Caco-2 (cell line): Measurements from ENCODE around the gene COL26A1. TPM values are rescaled to one million over a fixed set of nuclear protein-coding genes. Genes with fewer than 3 reads are reported as not detected.
A peak's percentile ranks its signal among the peaks of the same experiment; 100 is the strongest.

Source experiments
- BruUV-seq: library from RNA; stranded (reverse); fragments of 400-500 nt; replicated peaks from 2 replicates; lab custom pipeline; 2021; lab: Mats Ljungman, UMichigan
- CTCF ChIA-PET: fragments of 300-600 bp; sonication (Branson Sonifier 250); formaldehyde crosslinking; loops from one replicate; lab custom pipeline; 2022; ENCODE audit warnings: antibody characterized with exemption; lab: Charles Lee
- POLR2A ChIA-PET: fragments of 300-600 bp; sonication (Branson Sonifier 250); formaldehyde crosslinking; loops from one replicate; lab custom pipeline; 2022; ENCODE audit warnings: antibody characterized with exemption; lab: Charles Lee
- DNase-seq, 2 experiments: peaks; one replicate each; pipeline versions ENCODE4 v3.0.0 to v3.0.0-alpha.2; 2020 to 2022
- H3K27me3 ChIP-seq: replicated peaks from 2 replicates; pipeline ENCODE4 v1.6.0; 2011; ENCODE audit warnings: low read length; ENCODE audit not compliant: control insufficient read depth, insufficient read depth
- H3K36me3 ChIP-seq: 2 replicates; pipeline ENCODE4 v1.5.1; 2011; ENCODE audit warnings: low read length; ENCODE audit not compliant: control insufficient read depth, insufficient read depth
- H3K4me1 ChIP-seq: fragments of 250-450 bp; sonication (Bioruptor Pico); 2 replicates; pipeline ENCODE4 v1.5.1; 2020; ENCODE audit warnings: mild to moderate bottlenecking
- H3K4me3 ChIP-seq: 2 replicates; pipeline ENCODE4 v1.5.1; 2011; ENCODE audit warnings: low read depth, mild to moderate bottlenecking, control low read depth, low read length
- H3K9me3 ChIP-seq: fragments of 250-450 bp; sonication (Bioruptor Pico); 2 replicates; pipeline ENCODE4 v1.5.1; 2020; ENCODE audit warnings: mild to moderate bottlenecking, moderate library complexity
- H3K27ac Mint-ChIP-seq: one replicate; pipeline ENCODE4 v1.8.0; 2022; ENCODE audit warnings: mixed read lengths; ENCODE audit not compliant: unreplicated experiment
- H3K27me3 Mint-ChIP-seq: one replicate; pipeline ENCODE4 v1.8.0; 2022; ENCODE audit warnings: mixed read lengths; ENCODE audit not compliant: insufficient read depth, unreplicated experiment
- H3K36me3 Mint-ChIP-seq: one replicate; pipeline ENCODE4 v1.8.0; 2022; ENCODE audit warnings: mild to moderate bottlenecking, mixed read lengths; ENCODE audit not compliant: insufficient read depth, unreplicated experiment
- H3K4me1 Mint-ChIP-seq: one replicate; pipeline ENCODE4 v1.8.0; 2022; ENCODE audit warnings: low read depth, mixed read lengths; ENCODE audit not compliant: unreplicated experiment
- H3K4me3 Mint-ChIP-seq: one replicate; pipeline ENCODE4 v1.8.0; 2022; ENCODE audit warnings: mild to moderate bottlenecking, moderate library complexity, mixed read lengths; ENCODE audit not compliant: unreplicated experiment
- H3K9me3 Mint-ChIP-seq: one replicate; pipeline ENCODE4 v1.8.0; 2022; ENCODE audit warnings: mixed read lengths; ENCODE audit not compliant: unreplicated experiment
- CTCF ChIP-seq, 2 experiments: fragments of 200-600 bp in 1 of 2; IDR thresholded peaks; 1 replicate in 1 of 2; 2 replicates in 1 of 2; pipeline versions ENCODE4 v1.5.1 to v1.8.0; 2011 to 2022; ENCODE audit warnings: antibody characterized with exemption in 1 of 2, control low read depth in 1 of 2, inconsistent platforms in 1 of 2, low read depth in 1 of 2, low read length in 1 of 2, mild to moderate bottlenecking in 1 of 2, moderate library complexity in 1 of 2; ENCODE audit not compliant: insufficient read depth in 1 of 2, severe bottlenecking in 1 of 2, unreplicated experiment in 1 of 2
- intact Hi-C: fragments of 100-400 bp; cut with micrococcal nuclease; formaldehyde crosslinking; loops from one replicate; pipeline ENCODE4 v1.10.0; 2022; ENCODE audit not compliant: unreplicated experiment
- total RNA-seq: library from RNA; stranded (reverse); gene quantifications from 2 replicates; pipeline ENCODE4 v1.2.3, GENCODE V29; 2022

COL26A1 gene
- total RNA-seq, 1 experiment from 2014 or later = 23.3 TPM

- H3K27me3 ChIP-seq = no peaks in the 10 kb centered on the region
These were observed 36.0 kb downstream of the COL26A1 start for GRCh38 chr7:101398396-101399289.

GRCh38 chr7:101399759-101400158 is 37.1 kb downstream of the COL26A1 start:
- no peaks in the 10 kb centered on the region for H3K36me3 Mint-ChIP-seq
- H3K27ac Mint-ChIP-seq = no peak overlapping the region
- H3K9me3 Mint-ChIP-seq = no peaks in the 10 kb centered on the region
- no peaks in the 10 kb centered on the region for H3K9me3 ChIP-seq
- BruUV-seq = no TSS peak
- ChIA-PET CTCF (no interaction called here), POLR2A (no interaction called here)
- no peaks in the 10 kb centered on the region for H3K27me3 ChIP-seq
- H3K4me3 Mint-ChIP-seq = no peak overlapping the region
- H3K27me3 Mint-ChIP-seq = no peaks in the 10 kb centered on the region
- H3K4me1 Mint-ChIP-seq = peaks cover 21% of the 10 kb centered on the region
- H3K4me1 ChIP-seq = peaks cover 13% of the 10 kb centered on the region
- intact Hi-C loops = no loop called here
- no peaks in the 10 kb centered on the region for H3K36me3 ChIP-seq
- DNase-seq = no peak
- TF ChIP-seq CTCF (IDR thresholded peaks at IDR 0.05; ENCODE audit: insufficient read depth in 1 of 2, low read depth in 1 of 2, low read length in 1 of 2, severe bottlenecking in 1 of 2, unreplicated experiment in 1 of 2) = no peak
- no peak overlapping the region for H3K4me3 ChIP-seq

More at GRCh38 chr7:101398396-101399289, 36.0 kb downstream of the COL26A1 start:
- Histone ChIP-seq H3K36me3 (no peaks in the 10 kb centered on the region), H3K4me1 (peaks cover 13% of the 10 kb centered on the region), H3K9me3 (no peaks in the 10 kb centered on the region), H3K4me3 (no peak overlapping the region)
- ChIA-PET POLR2A (no interaction called here), CTCF (interaction anchor here (1.0 kb wide), 1 partner anchor 36 kb away, joined by 4 read pairs; the partner anchor contains the start of gene COL26A1)
- DNase-seq = no peak
- Mint-ChIP-seq H3K27me3 (no peaks in the 10 kb centered on the region), H3K4me1 (peaks cover 21% of the 10 kb centered on the region), H3K36me3 (no peaks in the 10 kb centered on the region), H3K27ac (no peak overlapping the region), H3K9me3 (no peaks in the 10 kb centered on the region), H3K4me3 (no peak overlapping the region)
- no peak for TF ChIP-seq CTCF (IDR thresholded peaks at IDR 0.05; ENCODE audit: insufficient read depth in 1 of 2, low read depth in 1 of 2, low read length in 1 of 2, severe bottlenecking in 1 of 2, unreplicated experiment in 1 of 2)
- intact Hi-C loops = no loop called here
- no TSS peak for BruUV-seq

GRCh38 chr7:101400751-101401150 is 38.1 kb downstream of the COL26A1 start:
- H3K9me3 ChIP-seq = no peaks in the 10 kb centered on the region
- Mint-ChIP-seq H3K9me3 (no peaks in the 10 kb centered on the region), H3K4me3 (no peak overlapping the region), H3K36me3 (no peaks in the 10 kb centered on the region), H3K27me3 (no peaks in the 10 kb centered on the region), H3K4me1 (peaks cover 21% of the 10 kb centered on the region), H3K27ac (peak overlapping the region; percentile 37)
- intact Hi-C loops = no loop called here
- H3K36me3 ChIP-seq = no peaks in the 10 kb centered on the region
- no peaks in the 10 kb centered on the region for H3K27me3 ChIP-seq
- TF ChIP-seq CTCF (IDR thresholded peaks at IDR 0.05; ENCODE audit: insufficient read depth in 1 of 2, low read depth in 1 of 2, low read length in 1 of 2, severe bottlenecking in 1 of 2, unreplicated experiment in 1 of 2) = no peak
- ChIA-PET POLR2A (no interaction called here), CTCF (no interaction called here)
- peaks cover 13% of the 10 kb centered on the region for H3K4me1 ChIP-seq
- no TSS peak for BruUV-seq
- DNase-seq = no peak
- no peak overlapping the region for H3K4me3 ChIP-seq
